ENCODE data around the gene CECR2. TPM values are rescaled to one million over a fixed set of nuclear protein-coding genes. Genes with fewer than 3 reads are reported as not detected.

Gene CECR2
- total and polyA plus RNA-seq, 4 experiments from 2014 or later = not detected

DNA sequence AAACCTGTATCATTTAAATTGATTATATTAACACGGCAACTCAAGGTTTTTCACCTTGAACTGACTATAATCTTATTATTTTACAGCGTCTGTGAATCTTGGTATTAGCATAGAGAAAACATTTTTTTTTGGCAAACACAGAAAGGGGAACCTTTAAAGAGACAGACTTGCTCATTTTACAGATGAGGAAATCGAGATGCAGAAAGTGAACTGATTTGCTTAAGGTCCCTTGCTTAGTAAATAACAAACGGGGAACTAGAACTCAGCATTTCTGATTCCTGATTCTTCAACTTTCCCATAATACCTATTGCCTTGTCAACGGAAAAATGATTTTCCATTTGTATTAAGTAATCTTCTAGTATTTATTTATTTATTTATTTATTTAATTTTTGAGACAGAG, 33.2 kb upstream of the CECR2 start:
- no peaks in the 10 kb centered on the region for H3K9me3 ChIP-seq (ENCODE audit: control insufficient read depth in 1 of 2, low read length in 2 of 2)
- Mint-ChIP-seq H3K36me3 (no peaks in the 10 kb centered on the region), H3K27ac (no peak overlapping the region), H3K9me3 (no peaks in the 10 kb centered on the region), H3K4me3 (no peak overlapping the region), H3K27me3 (peaks cover 0 to 3% of the 10 kb centered on the region in 2 donors), H3K4me1 (no peaks in the 10 kb centered on the region)
- H3K27ac ChIP-seq (ENCODE audit: low read depth, low read length) = no peak overlapping the region
- DNase-seq = no peak
- intact Hi-C loops (cut with micrococcal nuclease) = no loop called here
- no peaks in the 10 kb centered on the region for H3K4me1 ChIP-seq (ENCODE audit: insufficient read depth, low read length)
- ChIA-PET CTCF (ENCODE audit: partially characterized antibody) (no interaction called here), POLR2A (ENCODE audit: partially characterized antibody) (no interaction called here)
- no peaks in the 10 kb centered on the region for H3K27me3 ChIP-seq (ENCODE audit: insufficient read depth, low read length)
- H3K36me3 ChIP-seq (ENCODE audit: insufficient read depth, low read length) = no peaks in the 10 kb centered on the region
- H3K4me3 ChIP-seq (ENCODE audit: low read length in 2 of 2) = no peak overlapping the region

DNA sequence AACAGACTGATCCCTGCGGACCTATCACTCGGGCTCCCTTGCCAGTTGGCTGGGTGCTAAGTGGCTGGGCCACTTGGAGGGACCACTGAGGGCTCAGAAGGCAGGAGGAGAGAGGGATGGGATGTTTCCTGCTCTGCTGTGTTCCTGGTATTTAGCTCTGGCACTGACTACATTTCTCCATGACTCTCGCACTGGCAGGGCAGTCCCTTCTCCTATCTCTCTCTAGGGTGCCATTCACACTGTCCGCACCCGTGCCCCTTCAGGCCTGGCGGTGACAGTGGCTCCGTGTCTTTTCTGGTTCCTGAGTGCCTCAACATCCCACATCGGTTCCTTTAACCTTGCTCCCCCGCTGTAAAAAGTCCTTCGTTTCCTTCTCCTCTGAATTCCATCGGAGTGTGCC, 31.6 kb upstream of the CECR2 start:
- Mint-ChIP-seq H3K9me3 (no peaks in the 10 kb centered on the region), H3K36me3 (no peaks in the 10 kb centered on the region), H3K4me1 (no peaks in the 10 kb centered on the region), H3K27me3 (peaks cover 0 to 3% of the 10 kb centered on the region in 2 donors), H3K27ac (peak overlapping the region in 2 of 7 donors; percentile 7 to 31), H3K4me3 (no peak overlapping the region)
- Histone ChIP-seq H3K36me3 (ENCODE audit: insufficient read depth, low read length) (no peaks in the 10 kb centered on the region), H3K4me3 (ENCODE audit: low read length in 2 of 2) (no peak overlapping the region), H3K27ac (ENCODE audit: low read depth, low read length) (no peak overlapping the region), H3K27me3 (ENCODE audit: insufficient read depth, low read length) (no peaks in the 10 kb centered on the region), H3K9me3 (ENCODE audit: control insufficient read depth in 1 of 2, low read length in 2 of 2) (no peaks in the 10 kb centered on the region), H3K4me1 (ENCODE audit: insufficient read depth, low read length) (no peaks in the 10 kb centered on the region)
- intact Hi-C loops (cut with micrococcal nuclease) = no loop called here
- DNase-seq = no peak
- POLR2A ChIA-PET (ENCODE audit: partially characterized antibody) = no interaction called here
- CTCF ChIA-PET (ENCODE audit: partially characterized antibody) = no interaction called here

DNA sequence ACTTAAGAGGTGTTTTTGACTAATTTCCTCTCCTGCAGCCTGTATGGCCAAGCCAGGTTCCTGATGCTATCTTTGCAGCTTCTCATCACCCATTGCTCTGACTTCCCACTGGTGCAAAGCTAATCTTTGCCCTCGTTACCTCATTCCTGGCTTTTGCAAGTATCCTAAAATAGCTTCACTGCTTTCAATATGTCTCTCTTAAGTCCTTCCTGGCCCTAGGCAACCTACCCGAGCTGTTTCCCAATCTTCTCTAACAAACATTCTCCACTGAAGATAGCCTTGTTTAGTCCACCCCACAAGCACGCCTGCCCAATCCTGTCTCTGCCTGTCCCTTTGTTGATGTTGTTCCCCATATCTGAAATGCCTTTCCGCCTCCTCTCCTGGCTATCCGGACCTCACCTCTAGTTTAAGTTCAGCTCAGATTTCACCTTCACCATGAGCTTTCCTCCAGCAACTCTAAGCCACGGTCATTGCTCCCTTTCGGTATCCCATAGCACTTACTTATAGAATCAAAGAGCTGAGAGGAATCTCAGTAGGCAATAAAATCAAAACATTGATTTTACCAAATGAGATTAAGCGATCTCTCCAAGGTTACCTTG, 30.1 kb upstream of the CECR2 start:
- H3K36me3 Mint-ChIP-seq = no peaks in the 10 kb centered on the region
- H3K4me3 Mint-ChIP-seq = no peak overlapping the region
- intact Hi-C loops (cut with micrococcal nuclease) = no loop called here
- no peaks in the 10 kb centered on the region for H3K27me3 ChIP-seq (ENCODE audit: insufficient read depth, low read length)
- POLR2A ChIA-PET (ENCODE audit: partially characterized antibody) = interaction anchor here (0.6 kb wide), 2 partner anchors 22 to 103 kb away, joined by 3 to 4 read pairs; no protein-coding TSS in a partner anchor
- DNase-seq = no peak
- no peaks in the 10 kb centered on the region for H3K36me3 ChIP-seq (ENCODE audit: insufficient read depth, low read length)
- H3K27ac ChIP-seq (ENCODE audit: low read depth, low read length) = no peak overlapping the region
- H3K27me3 Mint-ChIP-seq = peaks cover 0 to 3% of the 10 kb centered on the region in 2 donors
- no peaks in the 10 kb centered on the region for H3K4me1 ChIP-seq (ENCODE audit: insufficient read depth, low read length)
- no peaks in the 10 kb centered on the region for H3K9me3 Mint-ChIP-seq
- H3K27ac Mint-ChIP-seq = no peak overlapping the region
- H3K9me3 ChIP-seq (ENCODE audit: control insufficient read depth in 1 of 2, low read length in 2 of 2) = no peaks in the 10 kb centered on the region
- no peaks in the 10 kb centered on the region for H3K4me1 Mint-ChIP-seq
- no peak overlapping the region for H3K4me3 ChIP-seq (ENCODE audit: low read length in 2 of 2)
- CTCF ChIA-PET (ENCODE audit: partially characterized antibody) = no interaction called here

DNA sequence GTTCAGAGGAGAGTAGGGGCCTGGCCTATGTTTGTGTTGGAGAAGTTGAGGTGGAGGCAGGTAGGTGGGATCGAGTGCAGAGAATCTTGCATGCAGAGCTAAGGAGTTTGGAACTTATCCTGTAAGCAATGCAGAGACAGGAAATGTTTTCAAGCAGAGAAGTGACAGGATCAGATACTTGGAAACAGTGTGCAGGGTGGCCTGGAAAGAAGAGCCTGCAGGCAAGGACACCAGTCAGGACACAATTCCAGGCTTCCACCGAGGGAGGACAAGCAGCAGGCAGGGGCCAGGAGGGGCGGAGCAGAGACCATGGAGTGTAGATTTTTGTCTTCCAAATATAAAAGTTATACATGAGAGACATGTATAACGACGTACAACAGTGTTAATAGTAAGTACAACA, 26.9 kb upstream of the CECR2 start:
- DNase-seq = no peak
- intact Hi-C loops (cut with micrococcal nuclease) = no loop called here
- CTCF ChIA-PET (ENCODE audit: partially characterized antibody) = interaction anchor here (1.1 kb wide), 1 partner anchor 34 kb away, joined by 4 read pairs; no protein-coding TSS in a partner anchor

DNA sequence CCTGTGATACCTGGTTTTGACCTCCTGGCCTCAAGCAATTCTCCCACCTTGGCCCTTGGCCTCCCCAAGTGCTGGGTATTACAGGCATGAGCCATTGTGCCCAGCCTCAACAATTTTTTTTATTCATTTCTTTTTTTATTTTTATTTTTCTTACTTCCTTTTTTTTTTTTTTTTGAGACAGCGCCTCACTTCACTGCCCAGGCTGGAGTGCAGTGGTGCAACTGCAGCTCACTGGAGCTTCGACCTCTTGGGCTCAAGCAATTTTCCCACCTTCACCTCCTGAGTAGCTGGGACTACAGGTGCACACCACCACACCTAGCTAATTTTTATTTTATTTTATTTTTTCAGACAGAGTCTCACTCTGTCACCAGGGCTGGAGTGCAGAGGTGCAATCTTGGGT, 25.5 kb upstream of the CECR2 start:
- no peak for DNase-seq
- no peaks in the 10 kb centered on the region for H3K4me1 ChIP-seq (ENCODE audit: insufficient read depth, low read length)
- intact Hi-C loops (cut with micrococcal nuclease) = no loop called here
- H3K9me3 ChIP-seq (ENCODE audit: control insufficient read depth in 1 of 2, low read length in 2 of 2) = no peaks in the 10 kb centered on the region
- H3K27me3 Mint-ChIP-seq = peaks cover 3% of the 10 kb centered on the region in 2 donors
- H3K27ac Mint-ChIP-seq = no peak overlapping the region
- no peaks in the 10 kb centered on the region for H3K9me3 Mint-ChIP-seq
- no peaks in the 10 kb centered on the region for H3K36me3 Mint-ChIP-seq
- no peaks in the 10 kb centered on the region for H3K36me3 ChIP-seq (ENCODE audit: insufficient read depth, low read length)
- POLR2A ChIA-PET (ENCODE audit: partially characterized antibody) = no interaction called here
- CTCF ChIA-PET (ENCODE audit: partially characterized antibody) = no interaction called here
- no peak overlapping the region for H3K4me3 Mint-ChIP-seq
- H3K27me3 ChIP-seq (ENCODE audit: insufficient read depth, low read length) = no peaks in the 10 kb centered on the region
- H3K27ac ChIP-seq (ENCODE audit: low read depth, low read length) = no peak overlapping the region
- H3K4me3 ChIP-seq (ENCODE audit: low read length in 2 of 2) = no peak overlapping the region
- H3K4me1 Mint-ChIP-seq = peaks cover 0 to 4% (median 0%) of the 10 kb centered on the region in 4 donors

More for the DNA sequence above, 26.9 kb upstream of the CECR2 start:
- H3K9me3 Mint-ChIP-seq = no peaks in the 10 kb centered on the region
- no peak overlapping the region for H3K27ac Mint-ChIP-seq
- no peaks in the 10 kb centered on the region for H3K4me1 Mint-ChIP-seq
- H3K4me3 ChIP-seq (ENCODE audit: low read length in 2 of 2) = no peak overlapping the region
- H3K36me3 Mint-ChIP-seq = no peaks in the 10 kb centered on the region
- H3K27ac ChIP-seq (ENCODE audit: low read depth, low read length) = no peak overlapping the region
- H3K4me3 Mint-ChIP-seq = no peak overlapping the region
- H3K4me1 ChIP-seq (ENCODE audit: insufficient read depth, low read length) = no peaks in the 10 kb centered on the region
- no peaks in the 10 kb centered on the region for H3K27me3 ChIP-seq (ENCODE audit: insufficient read depth, low read length)
- H3K27me3 Mint-ChIP-seq = peaks cover 3% of the 10 kb centered on the region in 2 donors
- no peaks in the 10 kb centered on the region for H3K9me3 ChIP-seq (ENCODE audit: control insufficient read depth in 1 of 2, low read length in 2 of 2)
- no peaks in the 10 kb centered on the region for H3K36me3 ChIP-seq (ENCODE audit: insufficient read depth, low read length)
- POLR2A ChIA-PET (ENCODE audit: partially characterized antibody) = no interaction called here

DNA sequence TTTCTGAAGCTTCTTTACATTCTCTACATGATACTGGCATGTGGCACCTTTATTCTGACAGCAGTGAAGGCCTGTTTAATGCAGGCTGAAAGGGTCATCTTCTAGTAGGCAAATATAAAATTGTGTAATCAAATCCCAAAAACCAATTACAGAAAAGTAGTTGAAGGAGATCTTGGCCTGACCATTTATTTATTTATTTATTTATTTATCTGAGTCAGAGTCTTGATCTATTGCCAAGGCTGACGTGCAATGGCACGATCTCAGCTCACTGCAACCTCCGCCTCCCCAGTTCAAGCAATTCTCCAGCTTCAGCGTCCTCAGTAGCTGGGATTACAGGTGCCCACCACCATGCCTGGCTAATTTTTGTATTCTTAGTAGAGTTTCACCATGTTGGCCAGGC, 22.7 kb upstream of the CECR2 start:
- intact Hi-C loops (cut with micrococcal nuclease) = no loop called here
- peaks cover 3 to 7% of the 10 kb centered on the region in 2 donors for H3K27me3 Mint-ChIP-seq
- H3K4me1 Mint-ChIP-seq = peaks cover 0 to 11% (median 4%) of the 10 kb centered on the region in 4 donors
- POLR2A ChIA-PET (ENCODE audit: partially characterized antibody) = no interaction called here
- H3K27ac Mint-ChIP-seq = no peak overlapping the region
- no peaks in the 10 kb centered on the region for H3K36me3 Mint-ChIP-seq
- no peak for DNase-seq
- H3K27me3 ChIP-seq (ENCODE audit: insufficient read depth, low read length) = no peaks in the 10 kb centered on the region
- no peaks in the 10 kb centered on the region for H3K36me3 ChIP-seq (ENCODE audit: insufficient read depth, low read length)
- H3K4me1 ChIP-seq (ENCODE audit: insufficient read depth, low read length) = no peaks in the 10 kb centered on the region
- H3K4me3 ChIP-seq (ENCODE audit: low read length in 2 of 2) = no peak overlapping the region
- no peak overlapping the region for H3K27ac ChIP-seq (ENCODE audit: low read depth, low read length)
- CTCF ChIA-PET (ENCODE audit: partially characterized antibody) = interaction anchor here (0.8 kb wide), 1 partner anchor 288 kb away, joined by 3 read pairs; no protein-coding TSS in a partner anchor
- H3K4me3 Mint-ChIP-seq = no peak overlapping the region
- H3K9me3 Mint-ChIP-seq = no peaks in the 10 kb centered on the region
- no peaks in the 10 kb centered on the region for H3K9me3 ChIP-seq (ENCODE audit: control insufficient read depth in 1 of 2, low read length in 2 of 2)

DNA sequence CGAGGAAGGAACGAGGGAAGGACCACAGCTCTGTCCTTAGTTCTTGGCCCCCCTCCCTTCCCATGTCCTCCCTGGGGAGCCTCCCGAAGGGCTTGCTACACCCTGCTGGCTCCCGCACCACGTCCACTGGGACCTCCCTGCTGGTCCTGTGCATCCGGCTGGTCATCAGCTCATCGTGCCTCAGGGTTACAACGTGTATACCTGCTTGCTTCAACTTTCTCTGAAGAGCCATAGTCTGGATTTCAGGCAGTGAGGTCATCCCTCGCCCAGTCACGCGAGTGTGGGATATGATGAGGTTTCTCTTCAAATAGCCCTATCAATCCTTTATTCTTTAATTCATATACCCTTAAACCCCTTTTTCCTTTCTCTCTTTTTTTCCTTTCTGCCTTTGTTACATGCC, 21.5 kb upstream of the CECR2 start:
- CTCF ChIA-PET (ENCODE audit: partially characterized antibody) = no interaction called here
- Histone ChIP-seq H3K36me3 (ENCODE audit: insufficient read depth, low read length) (no peaks in the 10 kb centered on the region), H3K9me3 (ENCODE audit: control insufficient read depth in 1 of 2, low read length in 2 of 2) (no peaks in the 10 kb centered on the region), H3K27ac (ENCODE audit: low read depth, low read length) (no peak overlapping the region), H3K4me3 (ENCODE audit: low read length in 2 of 2) (no peak overlapping the region), H3K4me1 (ENCODE audit: insufficient read depth, low read length) (no peaks in the 10 kb centered on the region), H3K27me3 (ENCODE audit: insufficient read depth, low read length) (no peaks in the 10 kb centered on the region)
- Mint-ChIP-seq H3K27ac (no peak overlapping the region), H3K27me3 (peaks cover 3 to 7% of the 10 kb centered on the region in 2 donors), H3K4me3 (no peak overlapping the region), H3K9me3 (no peaks in the 10 kb centered on the region), H3K4me1 (peaks cover 0 to 11% (median 4%) of the 10 kb centered on the region in 4 donors), H3K36me3 (no peaks in the 10 kb centered on the region)
- POLR2A ChIA-PET (ENCODE audit: partially characterized antibody) = no interaction called here
- intact Hi-C loops (cut with micrococcal nuclease) = no loop called here
- no peak for DNase-seq

Data from CD4-positive, alpha-beta memory T cell (primary cell).